Activated CD4-positive, alpha-beta T cell treated with anti-CD3 and anti-CD28 coated beads, Interleukin-2, amount 50 U/mL, for 16 hours (primary cell): ENCODE results near the gene SPATA16.
"Not testable (repeated sequence)": the region's sequence is repeated elsewhere in the genome, so short reads cannot be mapped to it uniquely, and the experiment has no call there.

Experiments used
- DNase-seq: peaks from one replicate; pipeline ENCODE4 v3.0.0-alpha.2; 2020

SPATA16 gene, protein sequence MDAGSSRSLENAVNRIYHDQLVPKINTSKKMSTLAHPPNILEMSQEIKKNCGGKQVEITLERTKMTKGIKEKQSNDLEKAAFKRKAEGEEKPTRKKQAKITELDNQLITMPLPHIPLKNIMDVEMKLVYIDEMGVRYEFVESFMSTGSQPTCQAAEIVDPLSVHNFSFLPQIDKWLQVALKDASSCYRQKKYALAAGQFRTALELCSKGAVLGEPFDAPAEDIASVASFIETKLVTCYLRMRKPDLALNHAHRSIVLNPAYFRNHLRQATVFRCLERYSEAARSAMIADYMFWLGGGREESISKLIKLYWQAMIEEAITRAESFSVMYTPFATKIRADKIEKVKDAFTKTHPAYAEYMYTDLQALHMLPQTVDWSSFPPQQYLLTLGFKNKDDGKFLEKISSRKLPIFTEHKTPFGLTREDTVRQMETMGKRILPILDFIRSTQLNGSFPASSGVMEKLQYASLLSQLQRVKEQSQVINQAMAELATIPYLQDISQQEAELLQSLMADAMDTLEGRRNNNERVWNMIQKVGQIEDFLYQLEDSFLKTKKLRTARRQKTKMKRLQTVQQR

DNA sequence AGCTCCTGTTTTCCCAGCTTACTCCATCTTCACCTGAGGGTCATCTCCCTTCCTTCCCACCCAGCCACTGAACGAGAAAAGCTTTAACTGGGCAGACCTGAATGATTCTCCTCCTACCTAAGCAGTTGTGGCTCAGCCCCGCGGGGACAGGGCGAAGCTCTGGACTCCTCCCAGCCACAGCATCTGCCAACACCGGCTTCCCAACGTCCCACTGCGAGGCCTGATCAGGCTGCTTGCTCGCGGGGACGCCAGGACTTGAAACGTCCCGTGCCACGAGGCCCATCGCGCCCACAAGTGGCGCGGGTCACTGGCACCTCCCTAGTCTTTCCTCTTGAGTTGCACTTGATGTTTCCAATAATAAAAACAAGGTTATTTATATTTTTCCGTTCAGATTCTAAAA is at the start of gene SPATA16:
Gene SPATA16, minus strand, starts transcription at position 250 of the 400 bp plus-strand sequence. CDS start 23,504 bp downstream, outside the sequence.
- no peak for DNase-seq

DNA sequence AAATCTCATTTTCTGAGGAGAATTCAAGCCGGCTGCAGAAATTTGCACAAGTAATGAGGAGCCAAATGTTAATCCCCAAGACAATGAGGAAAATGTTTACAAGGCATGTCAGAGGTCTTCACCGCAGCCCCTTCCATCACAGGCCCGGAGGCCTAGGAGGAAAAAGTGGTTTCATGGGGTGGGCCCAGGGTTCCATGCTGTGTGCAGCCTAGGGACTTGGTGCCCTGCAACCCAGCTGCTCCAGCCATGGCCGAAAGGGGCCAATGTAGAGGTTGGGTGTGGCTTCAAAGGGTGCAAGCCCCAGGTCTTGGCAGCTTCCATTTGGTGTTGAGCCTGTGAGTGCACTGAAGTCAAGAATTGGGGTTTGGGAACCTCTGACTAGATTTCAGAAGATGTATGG is 42.0 kb upstream of the SPATA16 start:
- not testable (repeated sequence) for DNase-seq

DNA sequence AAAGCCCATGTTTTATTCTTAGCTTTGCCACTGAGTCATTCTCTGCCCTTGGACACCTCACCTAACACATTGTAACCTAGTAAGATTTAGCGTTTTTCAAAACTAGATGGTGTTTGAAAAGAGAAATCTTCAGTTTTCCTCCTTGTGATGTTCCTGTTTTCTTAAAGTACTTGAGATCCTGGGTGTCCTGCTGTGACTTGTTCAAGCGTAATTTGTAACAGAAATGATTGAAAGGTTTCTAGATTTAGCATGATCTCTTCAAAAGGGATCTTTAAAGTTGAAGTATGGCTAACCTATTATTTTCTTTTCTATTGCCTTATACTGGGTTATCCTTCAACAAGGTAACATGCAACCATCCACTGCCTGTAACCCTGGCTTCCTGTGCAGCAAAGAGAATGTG is 32.6 kb upstream of the SPATA16 start:
- no peak for DNase-seq

DNA sequence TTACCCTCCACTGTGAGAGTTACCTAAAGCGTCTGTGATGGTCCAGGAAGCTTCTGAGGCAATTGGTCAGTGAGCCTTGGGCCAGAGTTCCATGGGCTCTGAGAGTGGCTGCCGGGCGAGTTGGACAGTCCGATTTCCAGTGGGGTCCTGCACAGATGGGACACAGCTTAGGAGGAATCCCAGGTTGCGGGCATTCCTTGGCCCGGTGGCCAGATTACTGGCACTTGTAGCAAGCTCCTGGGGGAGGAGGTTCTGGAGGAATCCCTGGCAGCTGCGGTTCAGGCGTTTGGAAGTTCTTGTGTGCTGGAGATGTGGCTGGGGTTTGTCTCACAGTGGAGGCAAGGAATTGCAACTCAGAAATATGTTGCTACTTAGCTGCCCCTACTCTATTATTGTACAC is 18.1 kb upstream of the SPATA16 start:
- DNase-seq = not testable (repeated sequence)

DNA sequence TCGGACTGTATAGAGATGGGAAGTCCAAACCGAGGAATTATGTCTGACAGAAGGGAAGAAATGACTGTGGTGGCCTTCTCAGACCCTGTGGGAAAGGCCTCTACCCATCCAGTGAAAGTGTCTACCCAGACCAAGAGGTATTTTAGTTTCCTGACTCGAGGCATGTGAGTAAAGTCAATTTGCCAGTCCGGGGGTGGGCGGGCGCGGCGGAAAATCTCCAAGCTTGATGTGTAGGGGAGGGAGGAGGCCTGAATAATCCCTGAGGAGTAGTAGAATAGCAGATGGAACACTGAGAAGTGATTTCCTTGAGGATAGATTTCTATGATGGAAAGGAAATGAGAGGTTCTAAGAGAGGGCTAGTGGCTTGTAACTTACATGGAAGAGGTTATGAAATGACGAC is 15.5 kb upstream of the SPATA16 start:
- not testable (repeated sequence) for DNase-seq

DNA sequence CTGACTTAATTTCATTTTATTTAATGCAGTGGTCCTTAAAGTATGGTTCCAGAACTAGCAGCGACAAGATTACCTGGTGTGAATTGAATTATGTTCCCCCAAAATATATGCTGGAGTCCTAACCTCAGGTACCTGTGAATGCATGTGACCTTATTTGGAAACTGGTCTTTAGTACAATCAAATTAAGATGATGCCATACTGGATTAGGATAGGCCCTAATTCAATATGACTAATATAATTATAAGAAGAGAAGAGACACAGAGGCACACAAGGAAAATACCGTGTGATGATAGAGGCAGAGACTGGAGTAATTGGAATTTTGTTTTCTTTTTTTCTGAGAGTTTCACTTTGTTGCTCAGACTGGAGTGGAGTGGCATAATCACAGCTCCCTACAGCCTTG is 12.6 kb upstream of the SPATA16 start:
- no peak for DNase-seq

DNA sequence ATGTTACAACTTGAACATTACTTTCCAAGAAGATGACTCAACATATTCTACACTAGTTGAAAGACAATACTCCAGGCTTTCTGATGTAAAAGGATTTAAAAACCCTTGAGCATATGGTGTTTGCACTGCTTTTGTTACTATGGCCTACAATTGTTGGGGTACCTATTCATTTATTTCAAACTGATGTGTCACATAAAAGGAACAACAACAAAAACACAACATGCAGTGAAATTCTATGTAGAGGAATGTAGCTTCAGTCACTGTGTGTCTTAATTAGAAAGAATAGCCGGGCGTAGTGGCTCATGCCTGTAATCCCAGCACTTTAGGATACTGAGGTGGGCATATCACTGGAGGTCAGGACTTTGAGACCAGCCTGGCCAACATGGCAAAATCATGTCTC is 1.6 kb downstream of the SPATA16 start:
- DNase-seq = no peak

DNA sequence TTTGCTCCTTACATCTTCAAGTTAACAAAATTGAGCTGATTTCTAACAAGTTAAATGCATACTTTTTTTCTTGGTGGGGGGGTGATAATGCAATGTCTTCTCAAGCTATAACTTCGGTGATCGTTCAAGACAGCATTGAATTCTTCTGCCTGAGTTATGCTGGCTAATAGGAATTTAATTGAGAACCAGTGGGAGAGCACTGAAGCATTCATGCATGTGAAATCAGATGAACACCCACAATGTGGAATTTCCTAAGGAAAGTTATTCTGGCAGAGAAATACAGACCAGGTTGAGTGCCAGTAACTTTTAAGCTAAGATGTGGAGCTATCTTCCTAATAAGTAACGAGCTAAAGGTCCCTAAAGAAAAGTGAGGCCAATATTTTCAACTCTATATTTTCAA is 3.0 kb downstream of the SPATA16 start:
- DNase-seq = no peak

DNA sequence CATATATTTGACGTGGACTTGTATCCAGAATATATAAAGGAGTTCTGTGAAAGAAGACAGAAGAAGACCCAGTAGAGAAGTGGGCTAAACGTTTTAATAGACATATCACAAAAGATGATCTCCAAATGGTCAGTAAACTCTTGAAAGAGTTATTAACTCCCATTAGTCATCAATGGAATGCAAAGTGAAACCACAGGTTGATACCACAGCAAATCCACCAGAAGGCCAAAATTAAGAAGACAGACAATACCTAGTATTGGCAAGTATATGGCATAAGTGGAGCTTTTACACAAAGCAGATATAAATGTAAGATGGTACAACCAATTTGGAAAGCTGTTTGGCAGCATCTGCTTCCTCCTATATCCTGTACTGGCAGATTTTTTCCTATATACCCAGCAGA is 6.0 kb downstream of the SPATA16 start:
- DNase-seq = no peak

DNA sequence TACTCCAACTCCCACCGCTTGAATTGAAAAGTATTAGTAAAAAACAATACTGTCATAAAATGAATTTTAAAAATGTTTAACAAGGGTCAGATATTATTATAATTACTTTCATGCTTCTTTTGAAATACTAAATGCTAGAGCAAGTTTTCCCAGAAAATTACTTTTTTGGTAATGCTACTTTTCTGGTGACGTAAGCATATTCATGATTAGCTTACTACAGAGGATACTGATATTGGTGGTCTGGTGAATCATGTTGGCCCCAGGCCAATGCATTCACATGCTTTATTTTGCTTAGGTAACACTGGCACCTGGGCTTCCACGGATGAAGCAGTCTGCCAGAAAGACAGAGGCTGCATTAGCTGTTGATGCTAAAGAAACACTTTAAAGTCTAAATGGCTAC is 12.4 kb downstream of the SPATA16 start:
- DNase-seq = no peak

DNA sequence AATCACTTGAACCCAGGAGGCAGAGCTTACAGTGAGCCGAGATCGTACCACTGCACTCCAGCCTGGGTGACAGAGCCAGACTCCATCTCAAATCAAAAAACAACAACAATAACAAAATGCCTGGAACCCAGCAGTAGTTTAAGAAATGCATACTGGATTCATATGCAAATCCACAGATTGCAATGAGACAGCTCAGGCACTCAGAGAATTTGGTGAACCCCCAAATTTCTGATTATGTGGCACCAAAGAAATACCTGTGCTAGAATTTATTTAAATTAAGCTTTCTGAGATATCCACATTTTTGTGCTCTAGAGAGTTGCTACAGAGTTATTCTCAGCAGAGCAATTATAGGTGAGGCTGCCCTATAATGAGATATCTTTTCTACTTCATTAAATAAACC is 29.7 kb downstream of the SPATA16 start:
- no peak for DNase-seq

DNA sequence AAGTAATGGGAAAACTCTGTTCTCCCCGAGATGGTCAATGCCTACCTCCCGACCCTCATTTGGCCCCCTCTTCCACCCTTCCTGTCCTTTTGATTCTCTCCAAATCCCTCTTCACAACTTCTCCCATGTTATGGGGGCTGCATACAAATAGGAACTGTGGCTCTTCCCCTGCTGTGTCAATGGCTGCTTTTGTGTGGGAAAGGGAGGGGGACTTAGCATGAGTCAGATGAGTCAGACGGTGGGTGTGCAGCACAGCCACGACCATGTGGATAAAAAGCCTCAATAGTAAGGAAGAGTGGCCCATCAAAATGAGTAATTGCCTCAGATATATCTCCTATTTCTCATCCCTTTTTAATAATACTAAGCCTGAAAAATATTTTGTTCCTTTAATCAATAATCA is 31.9 kb downstream of the SPATA16 start:
- no peak for DNase-seq

DNA sequence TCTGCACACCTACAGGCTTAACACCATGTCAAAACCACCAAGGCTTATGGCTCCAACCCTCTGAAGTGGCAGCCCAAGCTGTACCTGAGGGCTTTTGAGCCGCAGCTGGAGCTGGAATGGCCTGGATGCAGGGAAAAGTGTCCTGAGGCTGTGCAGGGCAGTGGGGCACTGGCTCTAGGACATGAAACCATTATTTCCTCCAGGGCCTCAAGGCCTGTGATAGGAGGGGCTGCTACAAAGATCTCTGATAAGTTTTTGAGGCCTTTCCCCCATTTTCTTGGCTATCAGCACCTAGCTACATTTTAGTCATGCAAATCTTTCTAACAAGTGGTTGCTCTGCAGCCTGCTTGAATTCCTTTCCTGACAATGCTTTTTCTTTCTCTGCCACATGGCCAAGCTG is 37.6 kb downstream of the SPATA16 start:
- DNase-seq = no peak

DNA sequence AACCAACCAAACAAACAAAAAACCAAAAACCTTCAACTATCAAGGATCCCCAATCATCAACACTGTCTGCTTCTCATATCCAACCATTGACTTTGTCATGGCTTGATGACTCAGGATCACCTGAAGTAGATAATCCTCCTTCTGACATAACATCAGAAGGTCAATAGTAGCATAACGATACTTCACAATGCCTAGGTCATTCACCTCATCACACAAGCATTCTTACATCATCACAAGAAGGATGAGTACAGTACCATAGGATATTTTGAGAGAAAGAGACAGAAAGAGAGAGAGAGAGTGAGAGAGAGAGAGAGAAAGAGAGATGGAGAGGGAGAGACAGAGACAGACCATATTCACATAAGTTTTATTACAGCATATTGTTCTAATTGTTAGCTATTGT is 42.1 kb downstream of the SPATA16 start:
- no peak for DNase-seq

DNA sequence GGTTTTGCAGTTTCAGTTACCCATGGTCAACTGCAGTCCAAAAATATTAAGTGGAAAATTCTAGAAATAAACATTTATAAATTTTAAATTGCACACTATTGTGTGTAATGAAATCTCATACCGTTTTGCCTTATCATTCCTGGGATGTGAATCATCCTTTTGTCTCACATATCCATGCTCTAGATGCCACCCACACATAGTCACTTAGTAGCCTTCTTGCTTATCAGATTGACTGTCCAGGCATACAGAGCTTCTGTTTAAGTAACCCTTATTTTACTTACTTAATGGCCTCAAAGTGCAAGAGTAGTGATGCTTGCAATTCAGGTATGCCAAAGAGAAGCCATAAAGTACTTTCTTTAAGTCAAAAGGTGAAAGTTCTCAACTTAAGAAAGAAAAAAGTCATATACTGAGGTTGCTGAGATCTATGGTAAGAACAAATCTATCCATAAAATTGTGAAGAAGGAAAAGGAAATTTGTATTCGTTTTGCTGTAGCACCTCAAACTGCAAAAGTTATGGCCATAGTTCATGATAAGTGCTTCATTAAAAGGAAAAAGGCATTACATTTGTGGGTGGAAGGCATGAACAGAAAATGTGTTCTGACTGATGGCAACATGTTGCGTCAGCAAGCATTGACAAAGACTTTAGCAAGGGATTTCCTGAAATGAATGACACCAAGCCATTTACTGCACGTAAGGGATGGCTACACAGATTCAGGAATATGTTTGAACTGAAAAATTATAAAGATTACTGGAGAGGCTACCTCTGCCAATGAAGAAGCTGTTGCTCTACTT is 43.8 kb downstream of the SPATA16 start:
- no peak for DNase-seq

DNA sequence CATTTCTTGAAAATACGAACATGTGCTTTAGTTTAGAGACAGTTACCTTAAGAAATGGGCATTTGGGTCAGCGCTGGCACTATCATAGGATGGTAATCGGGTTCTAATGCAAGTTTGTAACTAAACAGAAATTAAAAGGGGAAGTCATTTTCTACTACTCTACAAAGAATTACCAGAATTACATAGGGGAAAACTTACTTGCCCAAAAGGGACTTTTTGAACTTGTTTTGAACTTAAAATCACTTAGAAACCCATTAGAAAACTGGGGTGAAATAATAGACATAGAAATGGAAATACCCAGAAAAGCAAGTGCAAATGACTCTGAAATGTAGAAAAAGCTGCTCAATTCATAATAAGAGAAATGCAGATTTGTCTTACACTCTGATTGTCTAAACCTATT is 44.9 kb downstream of the SPATA16 start:
- DNase-seq = no peak

DNA sequence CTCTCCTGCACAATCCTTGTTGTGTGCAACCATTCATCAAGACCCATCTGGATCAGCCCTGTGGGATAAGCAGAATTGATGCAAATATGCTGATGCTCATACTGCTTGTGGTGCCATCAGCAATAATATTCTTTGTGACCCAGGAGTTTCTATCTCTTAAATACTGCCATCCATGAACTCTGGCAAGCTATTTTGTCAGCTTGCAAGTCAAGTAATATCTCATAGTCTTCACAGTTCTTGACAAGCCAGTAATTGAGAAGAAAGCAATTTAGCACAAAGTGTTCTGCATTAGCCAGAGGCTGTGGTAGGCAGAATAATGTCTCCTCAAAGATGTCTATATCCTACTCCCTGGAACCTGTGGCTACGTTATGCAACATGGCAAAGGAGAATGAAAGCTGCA is 49.0 kb downstream of the SPATA16 start:
- DNase-seq = no peak

DNA sequence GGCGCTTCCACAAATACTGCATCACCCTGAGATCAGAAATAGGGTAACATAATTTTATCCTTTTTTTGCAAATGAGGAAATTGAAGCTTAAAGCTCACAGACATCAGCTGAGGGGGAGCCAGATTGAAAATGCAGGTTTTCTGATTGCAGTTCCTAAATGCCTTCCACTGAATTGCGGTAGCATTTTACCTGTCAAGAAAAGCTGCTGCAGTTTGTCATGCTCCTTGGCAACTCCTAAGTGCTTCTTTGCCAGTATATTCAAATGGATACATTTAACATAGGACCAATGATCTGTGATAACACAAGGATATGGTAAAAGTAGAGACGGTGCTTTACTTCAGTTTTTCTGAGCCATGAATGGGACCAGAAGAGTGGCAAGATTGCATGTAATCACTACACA is 50.5 kb downstream of the SPATA16 start:
- DNase-seq = no peak

DNA sequence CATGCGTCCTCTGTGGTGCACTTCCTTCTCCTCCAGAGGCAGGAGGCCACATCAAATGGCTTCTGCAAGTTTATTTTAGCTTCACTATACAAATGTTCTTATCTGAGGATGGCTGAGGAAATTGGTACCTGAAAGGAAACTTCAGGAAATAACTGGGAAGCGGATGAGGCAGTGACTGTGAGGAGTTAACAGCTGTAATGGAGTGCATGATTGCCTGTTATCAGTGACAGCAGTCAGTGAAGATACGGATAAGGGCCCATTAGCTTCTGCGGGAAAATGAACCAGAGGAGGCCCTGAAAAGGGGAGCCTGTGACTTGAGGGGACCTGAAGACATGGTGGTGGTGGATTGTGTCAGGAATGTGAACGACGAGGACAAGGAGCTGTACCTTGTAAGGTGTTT is 51.8 kb downstream of the SPATA16 start:
- no peak for DNase-seq

DNA sequence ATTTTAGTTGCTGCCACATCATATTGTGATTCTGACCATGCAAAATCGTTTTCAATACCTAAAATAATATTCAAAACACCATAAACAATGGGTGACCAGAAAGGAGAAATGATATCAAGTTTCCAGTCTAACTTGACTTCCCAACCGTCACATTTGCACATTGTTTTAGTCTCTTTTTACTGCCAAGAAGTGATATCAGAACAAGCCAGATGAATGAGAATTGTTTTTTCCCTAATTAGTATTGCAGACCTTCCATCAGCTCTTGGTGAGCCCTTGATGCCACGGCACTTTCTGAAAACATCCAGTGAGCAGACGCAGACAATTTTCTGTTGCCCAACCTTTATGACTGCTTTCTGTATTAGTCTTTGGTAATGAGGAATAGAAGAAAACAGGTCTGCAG is 62.5 kb downstream of the SPATA16 start:
- no peak for DNase-seq

DNA sequence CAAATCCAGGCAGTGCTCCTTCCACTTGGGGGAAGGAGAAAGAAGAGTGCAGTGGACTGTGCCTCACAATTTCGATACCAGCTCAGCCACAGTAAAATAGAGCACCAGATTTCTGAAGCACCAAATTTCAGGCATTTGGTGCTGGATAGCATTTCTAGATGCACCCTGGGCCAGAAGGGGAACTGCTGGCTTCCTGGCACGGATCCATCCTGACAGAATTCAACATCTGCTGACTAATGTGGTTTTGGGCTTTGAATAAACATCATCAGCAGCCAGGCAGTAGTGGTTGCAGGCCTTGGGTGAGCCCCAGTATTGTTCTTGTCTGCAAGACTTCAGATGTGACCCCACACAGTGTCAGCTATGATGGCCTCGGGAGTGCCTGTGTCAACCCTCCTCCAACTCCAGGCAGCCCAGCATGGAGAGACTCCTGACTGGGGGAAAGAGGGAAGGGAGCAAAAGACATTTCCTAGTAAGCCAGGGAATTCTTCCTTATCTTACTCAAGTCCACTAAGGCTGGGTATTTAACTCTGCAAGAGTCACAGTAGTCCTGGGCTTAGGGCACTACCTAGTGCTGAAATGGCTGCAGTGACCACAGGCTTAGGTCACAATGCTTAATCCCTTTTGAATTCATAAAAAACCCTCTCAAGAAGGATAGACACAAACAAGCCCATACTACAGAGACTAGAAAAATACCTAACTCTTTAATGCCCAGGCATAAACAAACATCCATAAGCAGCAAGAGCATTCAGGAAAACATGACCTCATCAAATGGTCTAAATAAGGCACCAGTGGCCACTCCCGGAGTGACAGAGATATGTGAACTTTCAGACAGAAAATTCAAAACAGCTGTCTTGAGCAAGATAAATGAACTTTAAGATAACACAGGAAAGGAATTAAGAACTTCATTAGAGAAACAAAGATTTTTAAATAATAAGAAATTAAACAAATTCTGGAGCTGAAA is 74.7 kb downstream of the SPATA16 start:
- no peak for DNase-seq

DNA sequence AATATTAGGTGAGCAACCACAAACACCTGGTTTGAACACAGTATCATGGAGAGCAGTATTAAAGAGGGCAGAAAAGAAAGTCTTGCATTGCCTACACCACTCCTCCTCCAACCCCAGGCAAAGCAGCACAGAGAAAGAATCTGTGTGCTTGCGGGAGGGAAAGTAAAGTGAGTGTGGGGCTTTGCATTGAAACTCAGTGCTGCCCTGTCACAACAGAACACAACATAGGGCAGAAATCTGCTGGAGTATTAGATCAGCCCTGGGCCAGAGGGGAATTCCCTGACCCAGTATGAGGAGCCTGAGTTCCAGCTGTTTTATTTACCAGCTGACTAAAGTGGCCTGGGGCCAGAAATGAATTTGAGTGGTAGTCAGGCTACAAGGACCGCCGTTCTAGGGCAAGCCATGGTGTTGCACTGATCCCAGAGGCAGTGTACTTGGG is 75.5 kb downstream of the SPATA16 start:
- no peak for DNase-seq

DNA sequence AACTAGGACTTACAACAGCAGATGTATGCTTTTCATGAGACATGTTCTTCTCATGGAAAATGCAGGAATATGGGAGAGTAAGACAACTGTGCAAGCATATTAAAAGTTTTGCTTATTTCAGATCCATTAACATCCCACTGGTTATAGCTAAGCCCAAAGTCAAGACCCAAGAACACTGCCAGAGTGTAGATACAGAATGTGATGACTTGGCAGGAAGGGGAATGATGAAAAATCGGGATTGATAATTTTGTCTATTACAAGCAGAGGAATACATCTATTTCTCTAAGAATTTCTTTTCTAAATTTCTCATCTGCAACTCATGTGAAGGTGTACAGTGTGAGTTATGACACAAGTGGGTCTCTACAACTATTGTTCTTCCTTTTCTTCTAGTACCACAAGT is 76.4 kb downstream of the SPATA16 start:
- no peak for DNase-seq
